Activated T-cell treated with anti-CD3 and anti-CD28 coated beads, Interleukin-2, amount 50 U/mL, for 72 hours (primary cell): ENCODE measurements around the gene RAB11FIP2. TPM values are rescaled to one million over a fixed set of nuclear protein-coding genes. Genes with fewer than 3 reads are reported as not detected.

Experiments
- ATAC-seq, 2 donors: fragments of 150-1000 bp; cut with Tn5 transposase; replicated peaks in 1 of 2; 2 replicates each; pipeline ENCODE4 v1.10.0; 2021; ENCODE audit warnings: moderate library complexity in 2 of 2, mild to moderate bottlenecking in 1 of 2
- DNase-seq, 2 donors: peaks; one replicate each; pipeline ENCODE4 v3.0.0; 2021 to 2022; ENCODE audit warnings: mixed read lengths in 1 of 2
- H3K27ac Mint-ChIP-seq: one replicate; pipeline ENCODE4 v1.8.0; 2022; ENCODE audit warnings: mild to moderate bottlenecking, moderate library complexity, mixed read lengths
- H3K27me3 Mint-ChIP-seq: one replicate; pipeline ENCODE4 v1.8.0; 2022; ENCODE audit warnings: low read depth, mixed read lengths
- H3K36me3 Mint-ChIP-seq, 2 donors: one replicate each; pipeline ENCODE4 v1.8.0; 2022; ENCODE audit warnings: mixed read lengths in 2 of 2, mild to moderate bottlenecking in 1 of 2; ENCODE audit not compliant: insufficient read depth in 2 of 2
- H3K4me1 Mint-ChIP-seq: one replicate; pipeline ENCODE4 v1.8.0; 2022; ENCODE audit warnings: low read depth, mixed read lengths
- H3K4me3 Mint-ChIP-seq, 2 donors: one replicate each; pipeline ENCODE4 v1.8.0; 2022; ENCODE audit warnings: mild to moderate bottlenecking in 2 of 2, mixed read lengths in 2 of 2, moderate library complexity in 2 of 2
- H3K9me3 Mint-ChIP-seq, 2 donors: one replicate each; pipeline ENCODE4 v1.8.0; 2022; ENCODE audit warnings: mixed read lengths in 2 of 2
- total RNA-seq, 2 donors: library from RNA; stranded (reverse); gene quantifications; one replicate each; pipeline ENCODE4 v1.2.3, GENCODE V29; 2022

RAB11FIP2 gene
- total RNA-seq, 2 donors from 2014 or later = 19.6 to 22.1 TPM

DNA sequence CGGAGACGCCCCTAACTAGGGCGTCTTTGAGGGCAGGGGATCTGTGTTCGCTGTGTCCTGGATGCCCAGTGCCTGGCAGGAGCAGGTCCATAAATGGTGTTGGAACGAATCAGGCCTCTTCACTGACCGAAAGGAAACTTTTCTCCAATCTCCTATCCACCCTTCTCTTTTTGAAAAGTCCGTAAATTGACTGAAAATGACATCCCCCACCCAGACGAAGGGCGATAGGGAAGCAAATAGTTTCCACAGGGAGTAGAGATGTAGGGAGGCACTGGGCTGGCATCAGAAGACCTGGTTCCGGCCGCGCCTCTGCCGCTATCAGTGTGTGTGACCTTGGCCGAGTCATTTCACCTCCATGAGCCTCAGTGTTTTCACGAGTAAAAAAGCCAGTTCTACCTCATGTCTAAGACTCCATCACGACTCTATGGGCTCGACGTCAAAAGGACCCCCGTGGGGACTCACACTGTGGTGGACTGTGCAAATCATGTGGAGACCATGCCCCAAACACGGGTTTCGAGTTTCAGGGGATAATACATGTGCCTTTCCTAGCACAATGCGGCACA, 497 bp upstream of the RAB11FIP2 start:
- peaks cover 40% of the 10 kb centered on the region for H3K4me1 Mint-ChIP-seq
- H3K9me3 Mint-ChIP-seq = no peaks in the 10 kb centered on the region
- ATAC-seq = no peak
- peak overlapping the region; percentile 35 for H3K27ac Mint-ChIP-seq
- peak overlapping the region; percentile 83 to 98 for H3K4me3 Mint-ChIP-seq
- H3K27me3 Mint-ChIP-seq = no peaks in the 10 kb centered on the region
- no peak for DNase-seq
- no peaks in the 10 kb centered on the region for H3K36me3 Mint-ChIP-seq

- peaks cover 46% of the 10 kb centered on the region for H3K4me1 Mint-ChIP-seq
- no peaks in the 10 kb centered on the region for H3K36me3 Mint-ChIP-seq
- no peaks in the 10 kb centered on the region for H3K9me3 Mint-ChIP-seq
- peak overlapping the region; percentile 93 for H3K27ac Mint-ChIP-seq
- no peaks in the 10 kb centered on the region for H3K27me3 Mint-ChIP-seq
- DNase-seq (peak; percentile 15 to 29), ATAC-seq (peak; percentile 0 to 17)
- peak overlapping the region; percentile 89 to 98 for H3K4me3 Mint-ChIP-seq
Observed at GRCh38 chr10:118045837-118046394, 825 bp downstream of the RAB11FIP2 start.

- Mint-ChIP-seq H3K36me3 (no peaks in the 10 kb centered on the region), H3K27ac (peak overlapping the region; percentile 93), H3K4me3 (peak overlapping the region; percentile 89 to 98), H3K27me3 (no peaks in the 10 kb centered on the region), H3K4me1 (peaks cover 46% of the 10 kb centered on the region), H3K9me3 (no peaks in the 10 kb centered on the region)
- ATAC-seq (no peak), DNase-seq (no peak)
Observed at GRCh38 chr10:118045158-118045836, 1.4 kb downstream of the RAB11FIP2 start.

DNA sequence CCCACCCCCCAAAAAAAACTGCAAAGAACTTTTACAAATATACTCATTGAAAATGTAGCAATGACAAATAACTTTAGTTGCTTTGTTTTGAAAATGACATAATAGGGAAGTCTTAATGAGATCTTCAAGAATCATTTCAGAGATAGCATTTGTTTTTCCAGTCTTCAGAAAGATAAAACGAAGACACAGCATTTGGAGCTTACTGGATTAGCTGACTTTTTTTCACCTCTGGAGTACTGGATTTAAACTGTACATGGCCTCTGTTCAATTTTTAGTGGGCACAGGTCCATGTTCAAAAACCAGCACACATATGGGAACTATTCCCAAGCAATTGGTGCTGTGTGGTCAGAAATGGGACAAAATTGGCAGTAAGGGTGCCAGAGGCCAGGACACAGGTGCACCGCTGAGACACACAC, 3.9 kb downstream of the RAB11FIP2 start:
- Mint-ChIP-seq H3K4me1 (peaks cover 51% of the 10 kb centered on the region), H3K36me3 (peaks cover 0 to 5% of the 10 kb centered on the region in 2 donors), H3K9me3 (no peaks in the 10 kb centered on the region), H3K27me3 (no peaks in the 10 kb centered on the region), H3K27ac (peak overlapping the region; percentile 67), H3K4me3 (no peak overlapping the region)
- ATAC-seq = no peak
- DNase-seq = no peak

- no peaks in the 10 kb centered on the region for H3K27me3 Mint-ChIP-seq
- H3K4me3 Mint-ChIP-seq = no peak overlapping the region
- H3K4me1 Mint-ChIP-seq = peaks cover 47% of the 10 kb centered on the region
- ATAC-seq (no peak), DNase-seq (no peak)
- H3K9me3 Mint-ChIP-seq = no peaks in the 10 kb centered on the region
- peaks cover 0 to 5% of the 10 kb centered on the region in 2 donors for H3K36me3 Mint-ChIP-seq
- peak overlapping the region; percentile 67 for H3K27ac Mint-ChIP-seq
Observed at GRCh38 chr10:118042336-118042735, 4.4 kb downstream of the RAB11FIP2 start.

- DNase-seq = no peak
- ATAC-seq = no peak
- peaks cover 52% of the 10 kb centered on the region for H3K4me1 Mint-ChIP-seq
- H3K36me3 Mint-ChIP-seq = peaks cover 0 to 5% of the 10 kb centered on the region in 2 donors
- H3K9me3 Mint-ChIP-seq = no peaks in the 10 kb centered on the region
- no peaks in the 10 kb centered on the region for H3K27me3 Mint-ChIP-seq
- H3K27ac Mint-ChIP-seq = no peak overlapping the region
- H3K4me3 Mint-ChIP-seq = no peak overlapping the region
Observed at GRCh38 chr10:118041316-118041715, 5.4 kb downstream of the RAB11FIP2 start.

DNA sequence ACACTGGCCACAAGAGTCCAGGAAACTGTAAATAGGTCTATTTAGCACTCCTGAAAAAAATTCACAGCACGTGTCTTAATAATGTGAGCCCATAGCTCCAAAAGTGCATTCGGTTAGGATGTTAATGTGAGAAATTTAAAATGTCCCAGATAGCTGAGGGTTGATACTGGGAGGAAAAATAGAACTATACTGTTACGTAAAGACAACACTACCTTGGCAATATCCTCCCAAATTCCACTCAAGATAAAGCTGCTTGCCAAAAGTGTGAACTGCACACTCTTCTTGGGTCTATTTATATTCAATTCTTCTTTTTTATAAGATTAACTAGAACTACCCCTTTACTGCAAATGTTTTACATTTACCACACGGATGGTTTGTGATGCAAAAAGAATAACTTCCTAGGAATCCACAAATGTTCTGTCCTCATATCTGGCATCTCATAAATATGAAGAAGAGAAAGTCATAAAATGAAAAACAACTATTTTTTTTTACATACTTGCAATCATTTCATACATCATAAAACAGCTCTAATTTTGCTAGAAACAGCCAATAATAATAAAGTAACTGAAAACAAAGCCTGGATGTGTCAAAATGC, 10.4 kb downstream of the RAB11FIP2 start:
- H3K36me3 Mint-ChIP-seq = peaks cover 2 to 5% of the 10 kb centered on the region in 2 donors
- ATAC-seq = no peak
- no peaks in the 10 kb centered on the region for H3K27me3 Mint-ChIP-seq

DNA sequence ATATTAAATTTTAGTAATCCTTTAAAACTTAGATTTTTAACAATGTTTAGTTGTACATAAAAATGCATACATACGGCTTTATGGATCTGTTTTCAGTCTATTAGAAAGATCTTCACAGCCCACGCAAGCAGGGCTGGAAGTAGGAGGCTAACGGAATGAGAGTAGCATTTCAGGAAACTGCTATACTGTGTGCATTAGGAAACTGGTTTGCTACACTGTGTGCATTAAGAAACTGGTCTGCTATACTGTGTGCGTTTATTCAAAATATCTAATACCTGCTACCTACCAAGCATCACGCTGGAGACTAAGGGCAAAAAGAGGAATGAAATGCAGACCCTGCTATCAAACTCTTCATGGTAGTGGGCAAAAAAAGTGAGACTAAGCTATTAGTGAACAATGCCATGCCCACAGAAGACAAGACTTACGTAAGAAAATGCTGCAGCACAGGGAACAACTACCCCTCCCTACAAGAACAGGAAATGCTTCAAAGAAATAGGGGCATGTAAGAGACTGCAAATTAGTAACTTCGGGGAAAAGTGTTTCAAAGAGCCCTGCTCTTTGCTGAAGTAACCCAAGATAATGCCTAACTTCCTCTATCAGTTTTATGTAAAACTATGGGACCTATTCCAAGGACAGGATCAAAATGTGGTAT, 11.3 kb downstream of the RAB11FIP2 start:
- Mint-ChIP-seq H3K27ac (no peak overlapping the region), H3K4me3 (no peak overlapping the region), H3K4me1 (peaks cover 36% of the 10 kb centered on the region), H3K9me3 (no peaks in the 10 kb centered on the region), H3K36me3 (peaks cover 2 to 8% of the 10 kb centered on the region in 2 donors), H3K27me3 (no peaks in the 10 kb centered on the region)
- ATAC-seq = no peak
- DNase-seq = no peak

More for the DNA sequence above, 10.4 kb downstream of the RAB11FIP2 start:
- H3K9me3 Mint-ChIP-seq = no peaks in the 10 kb centered on the region
- no peak overlapping the region for H3K4me3 Mint-ChIP-seq
- no peak overlapping the region for H3K27ac Mint-ChIP-seq
- H3K4me1 Mint-ChIP-seq = peaks cover 33% of the 10 kb centered on the region
- no peak for DNase-seq

DNA sequence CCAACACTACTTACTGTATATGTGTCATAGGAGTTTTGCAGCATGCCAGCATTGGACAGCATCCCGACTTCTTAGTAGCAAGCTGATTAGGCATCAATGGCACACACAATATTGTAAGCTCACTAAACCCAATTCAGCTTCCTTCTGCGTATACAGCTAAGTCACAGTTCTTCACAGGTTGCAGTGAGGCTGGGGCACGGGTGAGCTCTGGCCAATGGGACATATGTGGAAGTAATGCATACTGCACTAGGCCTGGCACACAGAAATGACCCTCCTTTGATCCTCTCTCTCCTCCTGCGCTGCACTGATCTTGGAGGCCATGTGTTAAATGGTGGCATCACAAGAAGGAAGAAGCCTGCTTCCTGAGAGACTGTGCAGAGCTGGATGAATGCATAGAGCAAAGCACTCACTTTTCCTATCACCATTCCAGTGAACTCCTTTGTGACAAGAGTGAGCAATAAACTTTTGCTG, 11.9 kb downstream of the RAB11FIP2 start:
- no peak for DNase-seq
- H3K4me1 Mint-ChIP-seq = peaks cover 36% of the 10 kb centered on the region
- H3K4me3 Mint-ChIP-seq = no peak overlapping the region
- no peak overlapping the region for H3K27ac Mint-ChIP-seq
- no peaks in the 10 kb centered on the region for H3K9me3 Mint-ChIP-seq
- H3K36me3 Mint-ChIP-seq = peaks cover 2 to 8% of the 10 kb centered on the region in 2 donors
- no peak for ATAC-seq
- H3K27me3 Mint-ChIP-seq = no peaks in the 10 kb centered on the region

DNA sequence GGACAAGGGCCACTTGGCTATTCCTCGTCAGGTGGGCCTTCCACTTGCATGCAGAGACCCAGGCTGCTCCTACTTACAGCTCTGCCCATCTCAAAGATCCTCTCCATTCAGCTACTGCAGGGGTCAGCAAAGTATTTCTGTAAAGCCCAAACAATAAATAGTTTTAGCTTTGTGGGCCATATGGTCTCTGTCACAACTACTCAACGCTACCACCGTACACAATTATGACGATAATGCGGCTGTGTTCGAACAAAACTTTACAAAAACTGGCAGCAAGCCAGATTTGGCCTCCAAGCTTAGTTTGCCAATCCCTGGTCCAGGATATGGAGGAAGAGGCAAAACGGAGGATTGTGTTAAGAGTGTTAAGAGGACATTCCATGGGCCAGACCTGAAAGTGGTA, 12.8 kb downstream of the RAB11FIP2 start:
- Mint-ChIP-seq H3K4me3 (no peak overlapping the region), H3K36me3 (peaks cover 2 to 5% of the 10 kb centered on the region in 2 donors), H3K4me1 (peaks cover 39% of the 10 kb centered on the region), H3K27ac (no peak overlapping the region), H3K9me3 (no peaks in the 10 kb centered on the region), H3K27me3 (no peaks in the 10 kb centered on the region)
- ATAC-seq (no peak), DNase-seq (no peak)

DNA sequence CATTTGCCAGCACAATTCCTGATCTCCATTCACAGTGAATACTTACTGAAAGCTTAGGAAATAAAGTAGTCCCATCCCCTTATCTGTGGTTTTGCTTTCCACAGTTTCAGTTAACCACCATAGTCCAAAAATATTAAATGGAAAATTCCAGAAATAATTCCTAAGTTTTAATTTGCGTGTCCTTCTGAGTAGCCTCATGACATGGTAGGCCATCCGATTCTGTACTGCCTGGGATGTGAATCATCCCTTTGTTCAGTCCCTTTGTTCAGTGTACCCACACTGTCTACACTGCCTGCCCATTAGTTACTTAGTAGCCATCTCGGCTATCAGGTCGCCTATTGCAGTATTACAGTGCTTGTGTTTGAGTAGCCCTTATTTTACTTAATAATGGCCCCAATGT, 14.2 kb downstream of the RAB11FIP2 start:
- Mint-ChIP-seq H3K27me3 (no peaks in the 10 kb centered on the region), H3K4me3 (no peak overlapping the region), H3K4me1 (peaks cover 39% of the 10 kb centered on the region), H3K9me3 (no peaks in the 10 kb centered on the region), H3K36me3 (peaks cover 2 to 3% of the 10 kb centered on the region in 2 donors), H3K27ac (no peak overlapping the region)
- ATAC-seq (no peak), DNase-seq (no peak)

DNA sequence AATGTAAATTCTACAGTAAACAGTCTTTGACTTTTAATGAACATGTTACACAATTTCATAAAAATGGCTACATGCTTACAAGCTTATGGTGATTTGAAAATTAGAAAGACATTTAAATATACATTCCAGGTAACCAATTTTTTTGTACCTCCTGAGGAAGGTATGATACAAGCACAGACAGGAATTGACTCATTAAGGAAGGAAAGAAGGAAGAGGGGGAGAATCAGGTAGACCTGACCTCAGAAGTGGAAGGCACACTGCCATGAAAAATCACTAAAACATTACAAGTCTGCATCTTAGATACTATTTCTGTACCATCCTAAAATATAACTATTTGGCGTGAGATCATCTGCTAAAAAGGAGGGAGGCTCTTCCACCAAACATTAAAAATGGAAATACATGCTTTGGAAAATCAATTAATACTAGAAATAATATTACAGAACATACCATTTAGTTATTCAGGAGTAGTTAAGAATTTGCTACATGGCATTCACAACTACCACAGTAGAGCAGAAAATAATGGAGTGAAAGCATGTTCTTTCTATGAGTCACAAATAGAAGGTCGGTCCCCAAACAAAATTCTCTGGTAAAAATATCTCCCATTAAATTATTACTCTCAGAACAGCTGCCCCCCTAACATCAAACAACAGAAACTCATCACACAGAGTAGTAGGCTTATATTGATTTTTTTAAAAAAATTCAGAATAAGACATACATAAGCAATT, 15.2 kb downstream of the RAB11FIP2 start:
- H3K4me3 Mint-ChIP-seq = no peak overlapping the region
- ATAC-seq (no peak), DNase-seq (no peak)

More for the DNA sequence above, 15.2 kb downstream of the RAB11FIP2 start:
- no peaks in the 10 kb centered on the region for H3K9me3 Mint-ChIP-seq
- peaks cover 33% of the 10 kb centered on the region for H3K4me1 Mint-ChIP-seq
- no peak overlapping the region for H3K27ac Mint-ChIP-seq
- H3K27me3 Mint-ChIP-seq = no peaks in the 10 kb centered on the region
- peaks cover 2 to 3% of the 10 kb centered on the region in 2 donors for H3K36me3 Mint-ChIP-seq
